ENCODE data around the gene CSTB. TPM values are rescaled to one million over a fixed set of nuclear protein-coding genes. Genes with fewer than 3 reads are reported as not detected.

The CSTB gene
- total RNA-seq, 1 experiment from 2014 or later: 57.5 TPM

GRCh38 chr21:43785134-43785533 lies 9.0 kb upstream of the CSTB start:
- no peak for TF ChIP-seq REST (IDR thresholded peaks at IDR 0.05; ENCODE audit: low read depth)
- no peak overlapping the region for H3K27ac ChIP-seq (ENCODE audit: low read depth, low read length)
- H3K4me2 ChIP-seq (ENCODE audit: low read length): no peak overlapping the region
- H4K20me1 ChIP-seq (ENCODE audit: insufficient read depth): no peaks in the 10 kb centered on the region
- no peaks in the 10 kb centered on the region for H3K27me3 ChIP-seq (ENCODE audit: insufficient read depth, low read length)
- H2AFZ ChIP-seq (ENCODE audit: low read depth, low read length, poor library complexity, severe bottlenecking): no peak overlapping the region
- ChIA-PET RAD21 (ENCODE audit: low non-redundant PET in 1 of 2, low total read pairs in 2 of 2, uncharacterized antibody in 2 of 2, unreplicated experiment in 2 of 2) (no interaction called here), CTCF (no interaction called here), POLR2A (no interaction called here)
- ATAC-seq (no peak), DNase-seq (ENCODE audit: low read depth, low spot score) (no peak)
- H3K4me1 ChIP-seq (ENCODE audit: control insufficient read depth in 1 of 2, insufficient read depth in 2 of 2, low read length in 2 of 2): peaks cover 3 to 27% of the 10 kb centered on the region in 2 experiments; a peak in 3 of 4 replicates
- no peaks in the 10 kb centered on the region for H3K9me2 ChIP-seq (ENCODE audit: insufficient read depth)
- BruUV-seq (replicated peaks): no TSS peak
- H3K79me2 ChIP-seq (ENCODE audit: insufficient read depth, low read length): peaks cover 8% of the 10 kb centered on the region
- no peak overlapping the region for H3K4me3 ChIP-seq (replicated peaks in 1 of 2; ENCODE audit: low read depth in 1 of 2, low read length in 2 of 2)
- H3K9me3 ChIP-seq (ENCODE audit: control insufficient read depth in 1 of 2, insufficient read depth in 1 of 2, low read depth in 1 of 2, low read length in 2 of 2): no peaks in the 10 kb centered on the region
- no peaks in the 10 kb centered on the region for H3K36me3 ChIP-seq (ENCODE audit: control insufficient read depth in 1 of 2, insufficient read depth in 2 of 2, low read length in 2 of 2)
- intact Hi-C loops (cut with micrococcal nuclease): no loop called here
- no peak overlapping the region for H3K9ac ChIP-seq (ENCODE audit: low read length)

GRCh38 chr21:43783098-43783700 lies 7.1 kb upstream of the CSTB start:
- H4K20me1 ChIP-seq (ENCODE audit: insufficient read depth): no peaks in the 10 kb centered on the region
- H3K9me2 ChIP-seq (ENCODE audit: insufficient read depth): no peaks in the 10 kb centered on the region
- ChIA-PET POLR2A (no interaction called here), CTCF (no interaction called here), RAD21 (ENCODE audit: low non-redundant PET in 1 of 2, low total read pairs in 2 of 2, uncharacterized antibody in 2 of 2, unreplicated experiment in 2 of 2) (no interaction called here)
- H3K4me2 ChIP-seq (ENCODE audit: low read length): 0 out of 2 replicates have a peak overlapping the region, but pooled peaks have one; percentile 9
- no peaks in the 10 kb centered on the region for H3K27me3 ChIP-seq (ENCODE audit: insufficient read depth, low read length)
- H3K9me3 ChIP-seq (ENCODE audit: control insufficient read depth in 1 of 2, insufficient read depth in 1 of 2, low read depth in 1 of 2, low read length in 2 of 2): no peaks in the 10 kb centered on the region
- no peak overlapping the region for H3K27ac ChIP-seq (ENCODE audit: low read depth, low read length)
- ATAC-seq: no peak
- H3K9ac ChIP-seq (ENCODE audit: low read length): no peak overlapping the region
- peaks cover 3 to 28% of the 10 kb centered on the region in 2 experiments; a peak in 2 of 4 replicates for H3K4me1 ChIP-seq (ENCODE audit: control insufficient read depth in 1 of 2, insufficient read depth in 2 of 2, low read length in 2 of 2)
- no TSS peak for BruUV-seq (replicated peaks)
- intact Hi-C loops (cut with micrococcal nuclease): no loop called here
- DNase-seq (ENCODE audit: low read depth, low spot score): no peak
- no peak overlapping the region for H2AFZ ChIP-seq (ENCODE audit: low read depth, low read length, poor library complexity, severe bottlenecking)
- H3K4me3 ChIP-seq (replicated peaks in 1 of 2; ENCODE audit: low read depth in 1 of 2, low read length in 2 of 2): no peak overlapping the region
- TF ChIP-seq CBX3 (IDR thresholded peaks at IDR 0.05; ENCODE audit: low read depth): no peak
- no peak for TF ChIP-seq CEBPB (IDR thresholded peaks at IDR 0.05; ENCODE audit: low read depth)
- TF ChIP-seq SP1 (IDR thresholded peaks at IDR 0.05; ENCODE audit: low read depth): no peak
- no peak for TF ChIP-seq TCF7L2 (IDR thresholded peaks at IDR 0.05; ENCODE audit: borderline replicate concordance, extremely low read depth, insufficient read depth, insufficient read length)
- TF ChIP-seq FOSL1 (IDR thresholded peaks at IDR 0.05; ENCODE audit: low read depth): no peak
- TF ChIP-seq MAX (IDR thresholded peaks at IDR 0.05): no peak
- no peak for TF ChIP-seq ZNF274 (IDR thresholded peaks at IDR 0.05; ENCODE audit: low read depth, low read length)
- TF ChIP-seq EGR1 (IDR thresholded peaks at IDR 0.05; ENCODE audit: low read depth): no peak
- TF ChIP-seq POLR2A (IDR thresholded peaks at IDR 0.05; ENCODE audit: borderline replicate concordance, extremely low read depth, insufficient read depth, insufficient read length): no peak
- no peak for TF ChIP-seq RAD21 (IDR thresholded peaks at IDR 0.05; ENCODE audit: low read depth)
- TF ChIP-seq SRF (IDR thresholded peaks at IDR 0.05; ENCODE audit: low read depth): no peak
- no peak for TF ChIP-seq POLR2AphosphoS5 (IDR thresholded peaks at IDR 0.05; ENCODE audit: low read depth, low read length)
- TF ChIP-seq ELF1 (IDR thresholded peaks at IDR 0.05; ENCODE audit: borderline replicate concordance, low read depth): no peak
- H3K36me3 ChIP-seq (ENCODE audit: control insufficient read depth in 1 of 2, insufficient read depth in 2 of 2, low read length in 2 of 2): no peaks in the 10 kb centered on the region
- no peaks in the 10 kb centered on the region for H3K79me2 ChIP-seq (ENCODE audit: insufficient read depth, low read length)
